Small intestine (tissue), 7 donors: Measurements from ENCODE around the gene TOM1. TPM values are rescaled to one million over a fixed set of nuclear protein-coding genes. Genes with fewer than 3 reads are reported as not detected.

ENCODE experiments used
- DNase-seq, 2 donors: peaks; one replicate each; pipeline versions ENCODE4 v3.0.0 to v3.0.0-alpha.2; 2013
- FAIRE-seq: peaks from 2 replicates; lab custom pipeline; 2012; peaks lifted over from hg19 to GRCh38; lab: Jason Lieb, UNC
- H3K27ac ChIP-seq, 3 donors: one replicate each; pipeline ENCODE4 v1.5.1; 2013; ENCODE audit warnings: low read length in 2 of 3, mild to moderate bottlenecking in 2 of 3, control low read depth in 1 of 3, inconsistent platforms in 1 of 3, low read depth in 1 of 3, moderate library complexity in 1 of 3
- H3K27me3 ChIP-seq, 3 donors: one replicate each; pipeline ENCODE4 v1.6.1; 2013; ENCODE audit warnings: low read length in 3 of 3, inconsistent platforms in 1 of 3; ENCODE audit not compliant: control insufficient read depth in 3 of 3, insufficient read depth in 3 of 3
- H3K36me3 ChIP-seq, 3 donors: one replicate each; pipeline ENCODE4 v1.6.1; 2013; ENCODE audit warnings: low read length in 3 of 3, inconsistent platforms in 1 of 3, low read depth in 1 of 3, mild to moderate bottlenecking in 1 of 3, moderate library complexity in 1 of 3; ENCODE audit not compliant: control insufficient read depth in 3 of 3, insufficient read depth in 2 of 3
- H3K4me1 ChIP-seq, 3 donors: one replicate each; pipeline ENCODE4 v1.6.1; 2013; ENCODE audit warnings: low read length in 2 of 3, inconsistent platforms in 1 of 3, low read depth in 1 of 3, mild to moderate bottlenecking in 1 of 3, moderate library complexity in 1 of 3; ENCODE audit not compliant: control insufficient read depth in 3 of 3, insufficient read depth in 2 of 3
- H3K4me3 ChIP-seq, 3 donors: one replicate each; pipeline ENCODE4 v1.5.1; 2013; ENCODE audit warnings: low read length in 3 of 3, control low read depth in 1 of 3, inconsistent platforms in 1 of 3, low read depth in 1 of 3, mild to moderate bottlenecking in 1 of 3, moderate library complexity in 1 of 3
- H3K9me3 ChIP-seq, 2 donors: one replicate each; pipeline ENCODE4 v1.6.1; 2013; ENCODE audit warnings: low read depth in 1 of 2, low read length in 1 of 2; ENCODE audit not compliant: control insufficient read depth in 2 of 2, insufficient read depth in 1 of 2
- WGBS, 3 donors: extraction: QIAGEN DNeasy Blood & Tissue Kit; methylation state at CpG; one replicate each; pipeline ENCODE4 v1.1.7; 2013; 5-methylcytosine and 5-hydroxymethylcytosine counted together
- polyA plus RNA-seq, 4 donors: library from polyadenylated mRNA; stranded (reverse) in 3 of 4; unstranded in 1 of 4; fragments of 200-250 nt in 3 of 4; fragments of 120-200 nt in 1 of 4; gene quantifications; one replicate each; pipeline versions ENCODE4 v1.2.1 to v1.2.3, GENCODE V29; 2013
- donor health status: healthy with polysubstance abuse.
- donor health status: control.
- donor health status: control.
- donor health status: Bipolar disorder and iron deficiency.
- donor health status: healthy.

TOM1 gene
- polyA plus RNA-seq, 4 donors, result 46.6 to 112 (median 91.0) TPM

DNA sequence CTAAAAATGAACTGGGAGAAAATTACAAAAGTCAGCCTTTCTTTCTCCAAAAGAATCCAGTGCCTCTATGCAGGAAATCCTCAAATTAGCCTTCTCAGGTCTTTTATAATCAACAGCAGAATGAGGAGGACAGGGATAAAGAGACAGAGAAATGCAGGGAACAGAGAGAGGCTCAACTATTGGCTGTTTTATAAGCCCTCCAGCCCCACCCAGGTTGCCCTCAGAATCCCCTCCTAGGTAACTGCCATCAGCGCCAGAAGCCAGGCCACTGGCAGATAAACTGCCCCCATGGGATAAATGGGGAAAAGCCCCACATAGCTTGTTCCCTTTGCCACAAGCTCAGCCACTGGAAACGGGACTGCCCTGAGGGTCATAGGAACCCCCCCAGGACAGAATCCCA lies 70.3 kb downstream of the TOM1 start:
- Histone ChIP-seq H3K9me3 (no peaks in the 10 kb centered on the region), H3K4me3 (no peak overlapping the region), H3K27me3 (no peaks in the 10 kb centered on the region), H3K4me1 (peaks cover 0 to 24% (median 6%) of the 10 kb centered on the region in 3 donors), H3K36me3 (no peaks in the 10 kb centered on the region), H3K27ac (no peak overlapping the region)
- FAIRE-seq, result no peak
- WGBS, 3 donors, result 69 to 82% (median 77%) methylated on average over 2 of the region's 2 CpGs
- no peak for DNase-seq

DNA sequence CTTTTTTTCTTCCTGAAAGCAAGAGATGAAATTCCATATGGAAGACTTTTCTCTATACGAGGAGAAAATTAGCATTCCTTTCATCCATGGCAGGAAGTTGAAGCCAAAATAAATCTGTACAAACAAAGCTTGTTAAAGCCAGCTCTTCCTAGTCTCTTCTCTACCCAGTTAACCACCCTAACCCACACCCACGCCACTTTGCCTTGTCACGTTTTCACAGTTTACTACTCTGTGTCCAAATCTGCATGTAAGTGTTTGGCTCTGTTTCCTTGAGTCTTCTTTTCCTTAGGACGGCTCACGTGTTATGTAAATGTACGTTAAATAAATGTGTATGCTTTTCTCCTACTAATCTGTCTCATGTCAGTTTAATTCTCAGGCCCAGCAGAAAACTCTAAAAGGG lies 74.1 kb downstream of the TOM1 start:
- FAIRE-seq (no peak), DNase-seq (no peak)
- H3K27ac ChIP-seq, result no peak overlapping the region
- H3K27me3 ChIP-seq, result no peaks in the 10 kb centered on the region
- H3K36me3 ChIP-seq, result no peaks in the 10 kb centered on the region
- WGBS, 3 donors, result 77 to 83% (median 81%) methylated on average over 6 of the region's 6 CpGs
- H3K9me3 ChIP-seq, result no peaks in the 10 kb centered on the region
- H3K4me1 ChIP-seq, result peaks cover 8 to 39% (median 11%) of the 10 kb centered on the region in 3 donors
- no peak overlapping the region for H3K4me3 ChIP-seq

- Histone ChIP-seq H3K4me1 (peaks cover 6 to 48% (median 11%) of the 10 kb centered on the region in 3 donors), H3K9me3 (no peaks in the 10 kb centered on the region), H3K27ac (no peak overlapping the region), H3K36me3 (no peaks in the 10 kb centered on the region), H3K27me3 (no peaks in the 10 kb centered on the region), H3K4me3 (no peak overlapping the region)
- FAIRE-seq, result no peak
- DNase-seq, result no peak
- 84 to 91% (median 87%) methylated on average over 3 of the region's 3 CpGs for WGBS, 3 donors
Observed at GRCh38 chr22:35375031-35375430, 75.3 kb downstream of the TOM1 start.

DNA sequence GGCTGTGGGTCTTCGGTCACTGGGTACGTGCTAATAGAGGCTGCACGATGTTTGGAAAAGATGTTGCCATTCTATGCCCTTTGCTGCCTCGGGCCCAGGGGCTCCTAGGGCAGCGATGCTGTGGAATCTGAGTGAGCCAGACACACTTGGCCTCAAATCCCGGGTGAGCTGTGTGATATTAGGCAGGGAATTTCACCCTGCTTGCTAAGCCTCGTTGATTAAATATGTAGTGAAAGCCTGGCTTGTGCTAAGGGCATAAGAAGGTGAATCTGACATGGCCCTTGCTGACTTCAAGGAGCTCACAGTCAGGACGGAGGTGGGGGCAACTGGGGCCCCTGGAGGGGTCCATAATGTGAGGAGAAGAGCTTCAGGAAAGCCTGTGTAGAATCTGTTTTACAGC lies 75.8 kb downstream of the TOM1 start:
- Histone ChIP-seq H3K4me3 (no peak overlapping the region), H3K4me1 (peaks cover 9 to 53% (median 11%) of the 10 kb centered on the region in 3 donors), H3K27me3 (no peaks in the 10 kb centered on the region), H3K27ac (no peak overlapping the region), H3K36me3 (no peaks in the 10 kb centered on the region), H3K9me3 (no peaks in the 10 kb centered on the region)
- FAIRE-seq (no peak), DNase-seq (no peak)
- WGBS, 3 donors, result 85 to 88% (median 88%) methylated on average over 8 of the region's 8 CpGs

- Histone ChIP-seq H3K9me3 (no peaks in the 10 kb centered on the region), H3K4me1 (peaks cover 9 to 61% (median 11%) of the 10 kb centered on the region in 3 donors), H3K36me3 (no peaks in the 10 kb centered on the region), H3K27ac (peak overlapping the region; percentile 90 to 95 (median 94)), H3K27me3 (no peaks in the 10 kb centered on the region), H3K4me3 (no peak overlapping the region)
- WGBS, 3 donors, result 4 to 11% (median 8%) methylated on average over 17 of the region's 17 CpGs
- FAIRE-seq (no peak), DNase-seq (peak; percentile 93 to 99)
Observed at GRCh38 chr22:35376728-35377472, 77.2 kb downstream of the TOM1 start.

DNA sequence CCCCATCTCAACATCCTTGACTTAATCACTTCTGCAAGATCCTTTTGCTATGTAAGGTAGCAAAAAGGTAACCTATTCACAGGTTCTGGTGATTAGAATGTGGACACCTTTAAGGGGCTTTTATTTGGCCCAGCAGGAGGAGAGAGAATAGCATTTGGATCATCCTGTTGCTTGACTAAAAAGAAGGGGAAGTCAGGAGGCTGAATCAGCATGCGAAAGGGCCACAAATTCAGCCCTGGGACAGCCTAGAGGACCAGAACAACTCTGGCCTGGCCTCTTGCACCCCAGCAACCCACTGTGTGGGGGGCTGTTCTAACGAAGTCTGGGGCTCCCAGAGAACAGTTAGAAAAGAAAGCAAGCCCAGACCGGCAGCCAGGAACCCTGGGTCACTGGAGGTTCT lies 78.0 kb downstream of the TOM1 start:
- no peak overlapping the region for H3K4me3 ChIP-seq
- DNase-seq, result no peak
- 39 to 64% (median 49%) methylated on average over 3 of the region's 3 CpGs for WGBS, 3 donors
- H3K9me3 ChIP-seq, result no peaks in the 10 kb centered on the region
- H3K27ac ChIP-seq, result peak overlapping the region; percentile 90 to 95 (median 94)
- peaks cover 0 to under 1% (median 0%) of the 10 kb centered on the region in 3 donors for H3K36me3 ChIP-seq
- H3K27me3 ChIP-seq, result no peaks in the 10 kb centered on the region
- peaks cover 9 to 57% (median 11%) of the 10 kb centered on the region in 3 donors for H3K4me1 ChIP-seq
- no peak for FAIRE-seq

DNA sequence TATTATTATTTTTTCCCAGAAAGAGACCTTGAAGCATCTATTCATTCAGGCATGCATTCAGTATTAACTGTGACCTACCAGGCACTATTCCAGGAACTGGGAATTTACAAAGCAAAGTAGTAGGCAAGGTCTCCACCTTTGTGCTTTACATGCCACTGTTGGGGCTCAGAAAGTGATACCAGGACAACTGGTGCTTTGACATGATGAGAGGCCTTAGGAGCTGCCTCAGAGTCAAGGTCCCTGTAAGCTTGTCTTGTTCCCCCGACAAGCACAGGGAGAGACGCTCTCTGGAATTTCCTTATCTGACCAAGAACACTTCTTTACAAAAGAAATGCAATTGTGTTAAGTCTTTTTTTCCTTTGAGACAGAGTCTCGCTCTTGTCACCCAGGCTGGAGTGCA lies 78.9 kb downstream of the TOM1 start:
- Histone ChIP-seq H3K27ac (peak overlapping the region; percentile 90 to 95 (median 94)), H3K4me3 (no peak overlapping the region), H3K36me3 (peaks cover 0 to 8% (median 0%) of the 10 kb centered on the region in 3 donors), H3K9me3 (no peaks in the 10 kb centered on the region), H3K27me3 (no peaks in the 10 kb centered on the region), H3K4me1 (peaks cover 9 to 64% (median 11%) of the 10 kb centered on the region in 3 donors)
- no peak for FAIRE-seq
- WGBS, 3 donors, result 24 to 57% (median 53%) methylated on average over 3 of the region's 3 CpGs
- peak in 1 of 2 donors; percentile 55 for DNase-seq

- FAIRE-seq (no peak), DNase-seq (peak; percentile 93 to 96)
- Histone ChIP-seq H3K36me3 (peaks cover 0 to 14% (median 0%) of the 10 kb centered on the region in 3 donors), H3K27ac (peak overlapping the region; percentile 90 to 95 (median 94)), H3K4me3 (no peak overlapping the region), H3K9me3 (no peaks in the 10 kb centered on the region), H3K27me3 (no peaks in the 10 kb centered on the region), H3K4me1 (peaks cover 9 to 68% (median 11%) of the 10 kb centered on the region in 3 donors)
- 26 to 52% (median 49%) methylated on average over 10 of the region's 10 CpGs for WGBS, 3 donors
Observed at GRCh38 chr22:35379146-35379993, 79.7 kb downstream of the TOM1 start.
